Measurements from ENCODE around the gene STK31.

- TF ChIP-seq CTCF (IDR thresholded peaks at IDR 0.05) (no peak), POLR2A (IDR thresholded peaks at IDR 0.05) (no peak)
Observed at GRCh38 chr7:23863209-23863787, 153.3 kb downstream of the STK31 start.

All from lower leg skin (tissue), 3 donors.